ENCODE data around the gene ITFG2.
"Not testable (repeated sequence)": the region's sequence is repeated elsewhere in the genome, so short reads cannot be mapped to it uniquely, and the experiment has no call there.

The ITFG2 gene

GRCh38 chr12:2863402-2863801 is 50.9 kb downstream of the ITFG2 start:
- DNase-seq (ENCODE audit: low spot score): not testable (repeated sequence)

DNA sequence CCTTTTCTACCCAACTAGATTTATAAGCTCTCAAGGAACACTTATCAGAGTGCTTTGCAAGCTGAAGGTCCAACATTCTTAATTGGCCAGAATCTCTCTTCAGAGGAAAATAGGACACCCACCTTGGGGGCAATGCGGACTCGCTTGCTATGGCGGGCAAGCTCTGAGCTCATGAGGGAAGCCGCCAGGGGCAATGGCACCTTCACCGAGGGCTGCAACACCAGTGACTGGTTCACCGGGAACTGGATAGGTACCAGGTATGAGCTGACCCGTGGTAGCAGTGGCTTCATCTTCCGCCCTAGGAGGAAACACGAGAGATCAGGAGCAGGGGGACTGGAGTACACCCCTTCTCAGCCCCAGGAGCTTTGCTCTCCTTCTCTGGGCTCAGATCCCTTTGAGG is 51.7 kb downstream of the ITFG2 start:
- DNase-seq (ENCODE audit: low spot score): no peak

DNA sequence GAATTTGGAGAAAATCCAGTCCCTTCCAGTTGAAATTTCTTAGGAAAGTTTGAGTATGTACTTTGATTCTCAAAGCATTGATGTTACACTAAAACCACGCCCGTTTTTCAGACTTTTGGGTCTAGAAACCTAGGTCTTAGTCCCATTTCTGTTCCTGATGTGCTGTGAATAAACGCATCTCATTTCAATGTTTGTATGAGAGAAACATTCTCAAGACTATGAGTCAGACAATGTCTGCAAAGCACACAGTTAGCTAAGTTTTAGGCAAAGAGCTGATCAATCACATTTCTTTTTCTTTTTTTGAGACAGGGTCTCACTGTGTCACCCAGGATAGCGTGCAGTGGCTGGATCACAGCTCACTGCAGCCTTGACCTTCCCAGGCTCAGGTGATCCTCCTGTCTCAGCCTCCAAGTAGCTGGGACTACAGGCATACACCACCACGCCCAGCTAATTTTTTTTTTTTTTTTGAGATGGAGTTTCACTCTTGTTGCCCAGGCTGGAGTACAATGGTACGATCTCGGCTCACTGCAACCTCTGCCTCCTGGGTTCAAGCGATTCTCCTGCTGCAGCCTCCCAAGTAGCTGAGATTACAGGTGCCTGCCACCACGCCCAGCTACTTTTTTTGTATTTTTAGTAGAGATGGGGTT is 56.6 kb downstream of the ITFG2 start:
- not testable (repeated sequence) for DNase-seq (ENCODE audit: low spot score)

Data from AG08395 (cell line).